ENCODE results near the gene HS3ST2.

GRCh38 chr16:22816475-22816874, 2.5 kb downstream of the HS3ST2 start:
- TF ChIP-seq CTCF (IDR thresholded peaks at IDR 0.05) (no peak), NFYB (CRISPR knock-in tag; conservative IDR thresholded peaks at IDR 0.05; ENCODE audit: low read depth) (no peak), ESRRA (CRISPR knock-in tag; IDR thresholded peaks at IDR 0.05; ENCODE audit: borderline replicate concordance) (no peak), ZNF232 (CRISPR knock-in tag; IDR thresholded peaks at IDR 0.05) (no peak), OVOL2 (CRISPR knock-in tag; IDR thresholded peaks at IDR 0.05; ENCODE audit: borderline replicate concordance) (no peak), CBFB (CRISPR knock-in tag; IDR thresholded peaks at IDR 0.05; ENCODE audit: low read depth) (no peak), PREB (CRISPR knock-in tag; IDR thresholded peaks at IDR 0.05; ENCODE audit: borderline replicate concordance) (no peak), ZNF219 (CRISPR knock-in tag; IDR thresholded peaks at IDR 0.05; ENCODE audit: borderline replicate concordance) (no peak), ZNF121 (CRISPR knock-in tag; IDR thresholded peaks at IDR 0.05) (no peak)
